Neuronal stem cell (in vitro differentiated cells): Measurements from ENCODE around the gene IFIT1.

Experiments
- DNase-seq: peaks from one replicate; pipeline ENCODE4 v3.0.0-alpha.2; 2013; ENCODE audit warnings: low spot score
- H2AFZ ChIP-seq: one replicate; pipeline ENCODE4 v1.6.1; 2013; ENCODE audit warnings: mild to moderate bottlenecking, low read length, inconsistent platforms
- H2AK5ac ChIP-seq: 2 replicates; pipeline ENCODE4 v1.6.1; 2013; ENCODE audit warnings: low read depth, mild to moderate bottlenecking, inconsistent platforms, low read length, moderate library complexity, mixed read lengths
- H2BK120ac ChIP-seq: 2 replicates; pipeline ENCODE4 v1.6.1; 2013; ENCODE audit warnings: low read depth, mild to moderate bottlenecking, inconsistent platforms, low read length, moderate library complexity, mixed read lengths
- H2BK12ac ChIP-seq: one replicate; pipeline ENCODE4 v1.6.1; 2013; ENCODE audit warnings: low read length, inconsistent platforms
- H2BK15ac ChIP-seq: 2 replicates; pipeline ENCODE4 v1.6.1; 2013; ENCODE audit warnings: mild to moderate bottlenecking, low read length, inconsistent platforms, mixed read lengths
- H2BK5ac ChIP-seq: one replicate; pipeline ENCODE4 v1.6.1; 2013; ENCODE audit warnings: inconsistent platforms, mild to moderate bottlenecking, low read length, moderate library complexity
- H3K14ac ChIP-seq: one replicate; pipeline ENCODE4 v1.6.1; 2013; ENCODE audit warnings: low read length, inconsistent platforms
- H3K18ac ChIP-seq: 2 replicates; pipeline ENCODE4 v1.6.1; 2013; ENCODE audit warnings: low read length, inconsistent platforms
- H3K23ac ChIP-seq: 2 replicates; pipeline ENCODE4 v1.6.1; 2013; ENCODE audit warnings: low read depth, mild to moderate bottlenecking, mixed read lengths, low read length, inconsistent platforms; ENCODE audit not compliant: poor library complexity
- H3K27ac ChIP-seq: replicated peaks from 3 replicates; pipeline ENCODE4 v1.5.1; 2013; ENCODE audit warnings: low read length, inconsistent platforms
- H3K27me3 ChIP-seq, 3 experiments: 2 replicates each; pipeline ENCODE4 v1.6.1; 2013; ENCODE audit warnings: low read length in 3 of 3, mild to moderate bottlenecking in 2 of 3, inconsistent platforms in 1 of 3, low read depth in 1 of 3, mixed read lengths in 1 of 3, moderate library complexity in 1 of 3; ENCODE audit not compliant: control insufficient read depth in 3 of 3, insufficient read depth in 3 of 3
- H3K36me3 ChIP-seq, 2 donors: replicated peaks in 1 of 2; 2 replicates each; pipeline ENCODE4 v1.6.1; 2013; ENCODE audit warnings: low read length in 2 of 2; ENCODE audit not compliant: control insufficient read depth in 2 of 2, insufficient read depth in 2 of 2
- H3K4ac ChIP-seq: 2 replicates; pipeline ENCODE4 v1.6.1; 2013; ENCODE audit warnings: inconsistent platforms, mild to moderate bottlenecking, low read length, moderate library complexity
- H3K4me1 ChIP-seq, 2 donors: 1 replicate in 1 of 2; 2 replicates in 1 of 2; pipeline ENCODE4 v1.6.1; 2013; ENCODE audit warnings: low read length in 2 of 2, low read depth in 1 of 2; ENCODE audit not compliant: control insufficient read depth in 2 of 2, insufficient read depth in 1 of 2
- H3K4me2 ChIP-seq: one replicate; pipeline ENCODE4 v1.6.1; 2013; ENCODE audit warnings: mild to moderate bottlenecking, low read length, inconsistent platforms; ENCODE audit not compliant: insufficient read depth, poor library complexity, severe bottlenecking
- H3K4me3 ChIP-seq, 2 donors: 2 replicates each; pipeline ENCODE4 v1.5.1; 2013; ENCODE audit warnings: low read length in 2 of 2, mild to moderate bottlenecking in 2 of 2, inconsistent platforms in 1 of 2, moderate library complexity in 1 of 2
- H3K79me1 ChIP-seq: one replicate; pipeline ENCODE4 v1.6.1; 2013; ENCODE audit warnings: low read depth, mild to moderate bottlenecking, inconsistent platforms, low read length, moderate library complexity
- H3K9ac ChIP-seq: one replicate; pipeline ENCODE4 v1.6.1; 2013; ENCODE audit warnings: mild to moderate bottlenecking, low read depth, low read length, inconsistent platforms; ENCODE audit not compliant: poor library complexity
- H3K9me3 ChIP-seq, 2 donors: replicated peaks in 1 of 2; 2 replicates each; pipeline versions ENCODE3 to v1.6.1; 2013; ENCODE audit warnings: low read length in 2 of 2, mild to moderate bottlenecking in 2 of 2, inconsistent platforms in 1 of 2, low read depth in 1 of 2, mixed read lengths in 1 of 2, moderate library complexity in 1 of 2; ENCODE audit not compliant: control insufficient read depth in 2 of 2, insufficient read depth in 1 of 2
- H4K8ac ChIP-seq: one replicate; pipeline ENCODE4 v1.6.1; 2013; ENCODE audit warnings: low read depth, mild to moderate bottlenecking, inconsistent platforms, low read length, moderate library complexity
- H4K91ac ChIP-seq: one replicate; pipeline ENCODE4 v1.6.1; 2013; ENCODE audit warnings: low read length, low read depth, mild to moderate bottlenecking, inconsistent platforms; ENCODE audit not compliant: poor library complexity
- WGBS, 2 donors: extraction: QIAGEN DNeasy Blood & Tissue Kit; methylation state at CpG; one replicate each; pipeline ENCODE4 v1.1.7; 2013; ENCODE audit warnings: missing lambda C conversion rate in 2 of 2, mixed read lengths in 1 of 2; ENCODE audit not compliant: insufficient read length in 2 of 2, insufficient replicate concordance in 1 of 2; ENCODE audit errors: extremely low coverage in 2 of 2; 5-methylcytosine and 5-hydroxymethylcytosine counted together

IFIT1 gene

GRCh38 chr10:89368129-89368528 lies 24.3 kb upstream of the IFIT1 start:
- no peak overlapping the region for H4K8ac ChIP-seq
- H3K23ac ChIP-seq = no peak overlapping the region
- no peaks in the 10 kb centered on the region for H3K36me3 ChIP-seq
- no peak overlapping the region for H4K91ac ChIP-seq
- no peaks in the 10 kb centered on the region for H3K27me3 ChIP-seq
- peaks cover 13% of the 10 kb centered on the region in 2 donors for H3K4me1 ChIP-seq
- H3K79me1 ChIP-seq = no peaks in the 10 kb centered on the region
- no peak overlapping the region for H3K27ac ChIP-seq
- H2AFZ ChIP-seq = no peak overlapping the region
- H3K4ac ChIP-seq = no peak overlapping the region
- no peak overlapping the region for H2BK12ac ChIP-seq
- no CpG with 5 or more reads among the region's 1 CpG for WGBS, 2 donors
- no peak overlapping the region for H2AK5ac ChIP-seq
- no peak overlapping the region for H2BK120ac ChIP-seq
- H3K9ac ChIP-seq = no peak overlapping the region
- no peaks in the 10 kb centered on the region for H3K9me3 ChIP-seq
- H3K4me2 ChIP-seq = no peak overlapping the region
- H3K4me3 ChIP-seq = no peak overlapping the region
- H3K18ac ChIP-seq = no peak overlapping the region
- no peak overlapping the region for H2BK5ac ChIP-seq
- H3K14ac ChIP-seq = no peak overlapping the region
- DNase-seq = no peak
- H2BK15ac ChIP-seq = no peak overlapping the region

GRCh38 chr10:89369156-89370105 lies 23.0 kb upstream of the IFIT1 start:
- WGBS, 2 donors = no CpG with 5 or more reads among the region's 5 CpGs
- Histone ChIP-seq H4K8ac (no peak overlapping the region), H3K4ac (no peak overlapping the region), H3K4me2 (no peak overlapping the region), H3K23ac (no peak overlapping the region), H4K91ac (no peak overlapping the region), H2BK120ac (no peak overlapping the region), H3K36me3 (no peaks in the 10 kb centered on the region), H3K4me3 (no peak overlapping the region), H2BK5ac (no peak overlapping the region), H2AFZ (no peak overlapping the region), H2AK5ac (no peak overlapping the region), H3K27me3 (no peaks in the 10 kb centered on the region), H3K18ac (no peak overlapping the region), H3K4me1 (peaks cover 15 to 21% of the 10 kb centered on the region in 2 donors), H2BK15ac (no peak overlapping the region), H3K9ac (no peak overlapping the region), H2BK12ac (no peak overlapping the region), H3K14ac (no peak overlapping the region), H3K79me1 (no peaks in the 10 kb centered on the region), H3K27ac (peak overlapping the region; percentile 3), H3K9me3 (no peaks in the 10 kb centered on the region)
- no peak for DNase-seq

- Histone ChIP-seq H3K27ac (no peak overlapping the region), H2BK120ac (no peak overlapping the region), H4K8ac (no peak overlapping the region), H3K27me3 (no peaks in the 10 kb centered on the region), H3K9ac (no peak overlapping the region), H3K9me3 (no peaks in the 10 kb centered on the region), H2AK5ac (no peak overlapping the region), H2BK15ac (no peak overlapping the region), H3K18ac (no peak overlapping the region), H3K36me3 (no peaks in the 10 kb centered on the region), H2BK12ac (no peak overlapping the region), H2BK5ac (no peak overlapping the region), H4K91ac (no peak overlapping the region), H3K4me3 (no peak overlapping the region), H3K79me1 (no peaks in the 10 kb centered on the region), H3K4ac (no peak overlapping the region), H3K14ac (no peak overlapping the region), H3K4me2 (no peak overlapping the region), H3K23ac (no peak overlapping the region), H2AFZ (no peak overlapping the region), H3K4me1 (peaks cover 15 to 23% of the 10 kb centered on the region in 2 donors)
- no peak for DNase-seq
Measured at GRCh38 chr10:89371079-89371478, 21.3 kb upstream of the IFIT1 start.

- H3K14ac ChIP-seq = no peak overlapping the region
- H3K27me3 ChIP-seq = no peaks in the 10 kb centered on the region
- no peak overlapping the region for H3K9ac ChIP-seq
- H3K79me1 ChIP-seq = no peaks in the 10 kb centered on the region
- no peak overlapping the region for H2BK120ac ChIP-seq
- H4K91ac ChIP-seq = no peak overlapping the region
- no peak overlapping the region for H2BK12ac ChIP-seq
- H3K4me3 ChIP-seq = no peak overlapping the region
- H3K18ac ChIP-seq = no peak overlapping the region
- no peak overlapping the region for H4K8ac ChIP-seq
- no peak overlapping the region for H2AFZ ChIP-seq
- DNase-seq = no peak
- H3K23ac ChIP-seq = no peak overlapping the region
- no peaks in the 10 kb centered on the region for H3K9me3 ChIP-seq
- H3K27ac ChIP-seq = no peak overlapping the region
- WGBS, 2 donors = no CpG with 5 or more reads among the region's 3 CpGs
- H2AK5ac ChIP-seq = no peak overlapping the region
- no peaks in the 10 kb centered on the region for H3K36me3 ChIP-seq
- H2BK5ac ChIP-seq = no peak overlapping the region
- peaks cover 15 to 23% of the 10 kb centered on the region in 2 donors for H3K4me1 ChIP-seq
- no peak overlapping the region for H3K4ac ChIP-seq
- H3K4me2 ChIP-seq = no peak overlapping the region
- no peak overlapping the region for H2BK15ac ChIP-seq
Measured at GRCh38 chr10:89371987-89372386, 20.4 kb upstream of the IFIT1 start.
